Transverse colon (tissue), 4 donors: ENCODE data around the gene RIPOR1. TPM values are rescaled to one million over a fixed set of nuclear protein-coding genes. Genes with fewer than 3 reads are reported as not detected.

Experiments used
- DNase-seq: peaks from one replicate; pipeline ENCODE4 v3.0.0-alpha.2; 2019
- H3K27ac ChIP-seq, 4 donors: fragments of 200-600 bp; sonication (generic); 2 replicates each; pipeline ENCODE4 v1.5.1; 2016 to 2018; ENCODE audit warnings: inconsistent platforms in 4 of 4
- H3K27me3 ChIP-seq: fragments of 200-600 bp; sonication (generic); 2 replicates; pipeline ENCODE4 v1.5.1; 2017; ENCODE audit warnings: inconsistent platforms
- H3K36me3 ChIP-seq, 4 donors: fragments of 200-600 bp; sonication (generic); 2 replicates each; pipeline ENCODE4 v1.5.1; 2017 to 2019; ENCODE audit warnings: inconsistent platforms in 4 of 4
- H3K4me1 ChIP-seq, 4 donors: fragments of 200-600 bp; sonication (generic); 2 replicates each; pipeline ENCODE4 v1.5.1; 2017 to 2020; ENCODE audit warnings: inconsistent platforms in 4 of 4
- H3K4me3 ChIP-seq, 4 donors: fragments of 200-600 bp; sonication (generic); 1 replicate in 1 of 4; 2 replicates in 3 of 4; pipeline versions ENCODE4 v1.5.1 to v1.6.1; 2017 to 2019; ENCODE audit warnings: inconsistent platforms in 4 of 4
- H3K9me3 ChIP-seq, 2 donors: fragments of 200-600 bp; sonication (generic); 2 replicates each; pipeline ENCODE4 v1.5.1; 2017 to 2019; ENCODE audit warnings: inconsistent platforms in 2 of 2
- EP300 ChIP-seq: sonication (generic); formaldehyde crosslinking; IDR thresholded peaks from one replicate; pipeline ENCODE4 v1.6.1; 2017; ENCODE audit warnings: antibody characterized with exemption, low read depth
- POLR2A ChIP-seq: fragments of 450-650 bp; IDR thresholded peaks from one replicate; pipeline ENCODE4 v1.6.1; 2016; ENCODE audit warnings: antibody characterized with exemption, mild to moderate bottlenecking, moderate library complexity
- POLR2AphosphoS5 ChIP-seq, 3 donors: sonication (generic); formaldehyde crosslinking; IDR thresholded peaks; one replicate each; pipeline ENCODE4 v1.6.1; 2016; ENCODE audit warnings: antibody characterized with exemption in 3 of 3
- WGBS, 2 donors: methylation state at CpG; one replicate each; pipeline ENCODE4 v1.1.5; 2018; ENCODE audit warnings: low coverage in 1 of 2; 5-methylcytosine and 5-hydroxymethylcytosine counted together
- in situ Hi-C, 4 donors: fragments of 200-750 bp; cut with MboI; loops; one replicate each; pipeline versions ENCODE4 v1.15.0 to v1.15.1; 2017; ENCODE audit warnings: low sequenced_read_pairs in 3 of 4, low pct_ligation_motif_present in 1 of 4, low pct_unique_long_range_greater_than_20kb in 1 of 4
- intact Hi-C: fragments of 100-400 bp; cut with DNase I; formaldehyde crosslinking; loops from one replicate; pipeline ENCODE4 v1.15.1; 2023; ENCODE audit warnings: low total_unique reads
- small RNA-seq, 4 donors: library from RNA; depleted of rRNA; stranded (forward); fragments of <200 nt; gene quantifications; one replicate each; pipeline ENCODE3, GENCODE V24; 2016
- total RNA-seq, 4 donors: library from RNA; depleted of rRNA; stranded (reverse); fragments of >200 nt; gene quantifications; one replicate each; pipeline ENCODE4 v1.1.0, GENCODE V29; 2016
- TF ChIP-seq, protein P1 (sequence below), 5 experiments: fragments of 200-600 bp in 3 of 5; fragments of 450-650 bp in 2 of 5; sonication (generic) in 3 of 5; IDR thresholded peaks; 1 replicate in 2 of 5; 2 replicates in 3 of 5; pipeline ENCODE4 v1.5.1; 2016 to 2017; ENCODE audit warnings: antibody characterized with exemption in 5 of 5, inconsistent platforms in 3 of 5, mild to moderate bottlenecking in 2 of 5, moderate library complexity in 1 of 5

Gene RIPOR1
- total RNA-seq, 4 donors from 2014 or later, result 11.2 to 141 (median 24.1) TPM

DNA sequence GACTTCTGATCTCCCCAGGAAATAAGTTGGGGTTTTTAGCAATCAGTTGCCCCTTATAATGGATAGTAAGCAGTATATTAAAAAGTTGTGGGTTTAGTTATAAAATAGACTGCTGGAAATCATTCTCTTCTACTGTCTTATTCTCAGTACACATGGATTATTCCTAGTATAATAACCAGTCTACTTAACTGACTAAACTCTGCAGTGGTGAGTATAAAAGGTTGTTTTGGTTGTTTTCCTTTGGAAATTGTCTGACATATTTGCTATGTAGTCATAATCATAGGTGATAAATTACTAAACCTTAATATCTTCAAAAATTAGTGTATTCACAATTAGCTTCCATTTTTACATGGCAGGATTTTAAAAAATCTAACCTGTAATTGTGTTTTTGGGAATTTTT lies 65.1 kb downstream of the RIPOR1 start:
- TF ChIP-seq POLR2A (no peak), POLR2AphosphoS5 (IDR thresholded peaks at IDR 0.05) (no peak), EP300 (no peak)
- TF ChIP-seq, protein P1, sequence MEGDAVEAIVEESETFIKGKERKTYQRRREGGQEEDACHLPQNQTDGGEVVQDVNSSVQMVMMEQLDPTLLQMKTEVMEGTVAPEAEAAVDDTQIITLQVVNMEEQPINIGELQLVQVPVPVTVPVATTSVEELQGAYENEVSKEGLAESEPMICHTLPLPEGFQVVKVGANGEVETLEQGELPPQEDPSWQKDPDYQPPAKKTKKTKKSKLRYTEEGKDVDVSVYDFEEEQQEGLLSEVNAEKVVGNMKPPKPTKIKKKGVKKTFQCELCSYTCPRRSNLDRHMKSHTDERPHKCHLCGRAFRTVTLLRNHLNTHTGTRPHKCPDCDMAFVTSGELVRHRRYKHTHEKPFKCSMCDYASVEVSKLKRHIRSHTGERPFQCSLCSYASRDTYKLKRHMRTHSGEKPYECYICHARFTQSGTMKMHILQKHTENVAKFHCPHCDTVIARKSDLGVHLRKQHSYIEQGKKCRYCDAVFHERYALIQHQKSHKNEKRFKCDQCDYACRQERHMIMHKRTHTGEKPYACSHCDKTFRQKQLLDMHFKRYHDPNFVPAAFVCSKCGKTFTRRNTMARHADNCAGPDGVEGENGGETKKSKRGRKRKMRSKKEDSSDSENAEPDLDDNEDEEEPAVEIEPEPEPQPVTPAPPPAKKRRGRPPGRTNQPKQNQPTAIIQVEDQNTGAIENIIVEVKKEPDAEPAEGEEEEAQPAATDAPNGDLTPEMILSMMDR (IDR thresholded peaks at IDR 0.05), result no peak
- no peak for DNase-seq
- Histone ChIP-seq H3K4me1 (no peaks in the 10 kb centered on the region), H3K9me3 (no peaks in the 10 kb centered on the region), H3K4me3 (no peak overlapping the region), H3K27me3 (no peaks in the 10 kb centered on the region), H3K36me3 (peaks cover 0 to 9% (median 0%) of the 10 kb centered on the region in 4 donors), H3K27ac (no peak overlapping the region)
- intact Hi-C loops, result no loop called here
- in situ Hi-C loops, result no loop called here

DNA sequence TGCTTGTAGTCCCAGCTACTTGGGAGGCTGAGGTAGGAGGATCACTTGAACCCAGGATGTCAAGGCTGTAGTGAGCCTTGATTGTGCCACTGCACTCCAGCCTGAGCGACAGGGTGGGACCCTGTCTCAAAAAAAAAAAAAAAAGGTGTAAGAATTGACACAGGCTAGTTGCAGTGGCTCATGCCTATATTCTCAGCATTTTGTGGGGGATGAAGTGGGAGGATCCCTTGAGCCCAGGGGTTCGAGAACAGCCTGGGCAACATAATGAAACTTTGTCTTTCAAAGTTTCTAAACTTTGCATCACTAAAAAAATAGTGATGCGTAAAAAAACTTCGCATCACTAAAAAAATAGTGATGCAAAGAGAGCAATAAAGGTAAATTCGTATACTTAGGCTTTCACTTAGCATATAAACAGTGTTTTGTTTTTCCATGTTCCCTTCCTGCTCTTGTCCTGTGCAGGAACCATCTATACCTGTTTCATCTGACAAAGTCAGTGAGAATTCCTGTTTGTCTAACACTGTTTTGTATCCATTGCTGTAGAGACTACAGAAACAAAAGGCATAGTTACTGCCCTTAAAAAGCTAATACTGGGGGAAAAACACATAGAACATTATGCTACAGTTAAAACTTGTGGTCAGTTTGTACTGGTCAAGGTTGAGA lies 65.8 kb downstream of the RIPOR1 start:
- intact Hi-C loops (no loop called here), in situ Hi-C loops (no loop called here)
- Histone ChIP-seq H3K27me3 (no peaks in the 10 kb centered on the region), H3K9me3 (no peaks in the 10 kb centered on the region), H3K27ac (no peak overlapping the region), H3K4me3 (no peak overlapping the region), H3K36me3 (peaks cover 0 to 9% (median 0%) of the 10 kb centered on the region in 4 donors), H3K4me1 (no peaks in the 10 kb centered on the region)
- TF ChIP-seq, protein P1 (IDR thresholded peaks at IDR 0.05), result no peak
- WGBS, 2 donors, result 90 to 92% methylated on average over 4 to 5 of the region's 5 CpGs
- DNase-seq, result no peak

DNA sequence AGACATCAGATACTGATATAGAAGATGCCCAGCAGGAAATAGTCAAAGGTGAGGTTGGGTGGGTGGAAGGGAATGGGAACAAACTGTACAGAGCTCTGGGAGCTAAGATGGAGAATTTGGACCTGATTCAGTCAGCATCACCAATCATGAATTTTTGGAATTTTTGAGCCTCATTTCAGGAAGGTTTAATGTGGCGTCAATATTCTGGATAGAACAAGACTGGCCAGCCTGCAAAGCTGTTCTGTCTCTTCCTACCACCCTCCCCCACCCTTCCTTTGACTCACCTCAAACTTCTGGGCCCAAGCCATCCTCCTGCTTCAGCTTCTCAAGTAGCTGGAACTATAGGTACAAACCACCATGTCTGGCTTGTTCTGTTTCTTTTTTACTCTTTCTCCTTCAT lies 66.3 kb downstream of the RIPOR1 start:
- no peak for DNase-seq
- intact Hi-C loops (no loop called here), in situ Hi-C loops (no loop called here)
- H3K4me1 ChIP-seq, result no peaks in the 10 kb centered on the region
- TF ChIP-seq, protein P1 (IDR thresholded peaks at IDR 0.05), result no peak
- no peak for TF ChIP-seq EP300
- no peak for TF ChIP-seq POLR2AphosphoS5 (IDR thresholded peaks at IDR 0.05)
- TF ChIP-seq POLR2A, result no peak
- H3K9me3 ChIP-seq, result no peaks in the 10 kb centered on the region
- H3K4me3 ChIP-seq, result no peak overlapping the region
- WGBS, 2 donors, result 83 to 89% methylated on average over 1 of the region's 1 CpG
- peaks cover 0 to 6% (median 0%) of the 10 kb centered on the region in 4 donors for H3K36me3 ChIP-seq
- H3K27ac ChIP-seq, result no peak overlapping the region
- no peaks in the 10 kb centered on the region for H3K27me3 ChIP-seq

Small RNAs within 50 kb of the gene (small RNA-seq; reads per million reads assigned to genes)
- gene AC027682.3, result 0 reads per million in 4 donors

Other genes starting within 250 kb of the RIPOR1 start
- gene PLEKHG4, start 249.3 kb upstream of the RIPOR1 start, total RNA-seq, result 10 to 100 TPM in 2 of 4 donors, 1 to 10 TPM in 1, under 1 TPM in 1; 0.80 to 12.2 (median 8.7) TPM
- not detected for gene KCTD19, start 202.1 kb upstream of the RIPOR1 start, total RNA-seq
- gene LRRC36, start 202.0 kb upstream of the RIPOR1 start, total RNA-seq, result under 1 TPM in 1 of 4 donors, not detected in 3; 0.79 TPM
- gene TPPP3, start 135.3 kb upstream of the RIPOR1 start, total RNA-seq, result 10 to 100 TPM in 1 of 4 donors, 1 to 10 TPM in 2, not detected in 1; 3.5 to 20.9 (median 5.7) TPM
- gene ZDHHC1, start 112.4 kb upstream of the RIPOR1 start, total RNA-seq, result 10 to 100 TPM in 2 of 4 donors, 1 to 10 TPM in 2; 7.1 to 36.3 (median 20.5) TPM
- gene HSD11B2, start 97.7 kb upstream of the RIPOR1 start, total RNA-seq, result 1,000 to 10,000 TPM in 1 of 4 donors, 100 to 1,000 TPM in 3; 667 to 1,081 (median 790) TPM
- 100 to 1,000 TPM; 218 to 457 (median 386) TPM for gene ATP6V0D1, start 47.7 kb upstream of the RIPOR1 start, total RNA-seq
- gene AGRP, start 45.3 kb upstream of the RIPOR1 start, total RNA-seq, result not detected
- gene CTCF, start 33.7 kb downstream of the RIPOR1 start, total RNA-seq, result 10 to 100 TPM; 40.0 to 46.8 (median 41.9) TPM
- 1 to 10 TPM in 2 of 4 donors, under 1 TPM in 1, not detected in 1; 0.96 to 9.0 (median 7.6) TPM for gene CARMIL2, start 116.3 kb downstream of the RIPOR1 start, total RNA-seq
- 10 to 100 TPM in 3 of 4 donors, 1 to 10 TPM in 1; 2.0 to 76.3 (median 15.7) TPM for gene ACD, start 131.4 kb downstream of the RIPOR1 start, total RNA-seq
- 10 to 100 TPM in 2 of 4 donors, 1 to 10 TPM in 2; 6.3 to 36.7 (median 9.4) TPM for gene PARD6A, start 132.1 kb downstream of the RIPOR1 start, total RNA-seq
- 10 to 100 TPM; 12.5 to 20.9 (median 15.3) TPM for gene ENKD1, start 137.9 kb downstream of the RIPOR1 start, total RNA-seq
- 1 to 10 TPM in 3 of 4 donors, under 1 TPM in 1; 0.60 to 7.1 (median 4.4) TPM for gene C16orf86, start 138.0 kb downstream of the RIPOR1 start, total RNA-seq
- gene GFOD2, start 190.5 kb downstream of the RIPOR1 start, total RNA-seq, result 10 to 100 TPM; 21.9 to 32.2 (median 24.3) TPM